Measurements from ENCODE around the gene LUZP4. TPM values are rescaled to one million over a fixed set of nuclear protein-coding genes. Genes with fewer than 3 reads are reported as not detected.

LUZP4 gene, protein sequence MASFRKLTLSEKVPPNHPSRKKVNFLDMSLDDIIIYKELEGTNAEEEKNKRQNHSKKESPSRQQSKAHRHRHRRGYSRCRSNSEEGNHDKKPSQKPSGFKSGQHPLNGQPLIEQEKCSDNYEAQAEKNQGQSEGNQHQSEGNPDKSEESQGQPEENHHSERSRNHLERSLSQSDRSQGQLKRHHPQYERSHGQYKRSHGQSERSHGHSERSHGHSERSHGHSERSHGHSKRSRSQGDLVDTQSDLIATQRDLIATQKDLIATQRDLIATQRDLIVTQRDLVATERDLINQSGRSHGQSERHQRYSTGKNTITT
- total RNA-seq: not detected

DNA sequence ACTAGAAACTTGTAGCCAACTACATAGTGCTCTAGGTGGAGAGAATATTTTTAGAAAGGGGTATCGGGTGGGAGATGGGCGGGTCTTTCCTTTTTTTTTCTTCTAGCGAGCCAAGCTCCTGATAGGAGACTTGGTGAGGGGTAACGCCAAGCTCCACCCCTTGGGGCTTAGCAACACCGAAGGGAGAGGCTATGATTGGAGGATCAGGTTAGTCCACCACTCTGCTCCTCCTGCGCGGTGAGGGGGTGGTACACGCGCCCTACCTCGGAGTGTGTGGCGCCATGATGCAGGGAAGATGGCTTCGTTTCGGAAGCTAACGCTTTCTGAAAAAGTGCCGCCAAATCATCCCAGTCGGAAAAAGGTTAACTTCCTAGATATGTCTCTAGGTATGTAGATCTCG lies at the start of gene LUZP4:
Gene LUZP4 (plus strand): TSS at position 251 of the 400 bp plus-strand sequence. CDS start 45 bp downstream, at position 296.
- WGBS, 2 donors: 87 to 90% methylated on average over 2 to 17 of the region's 17 CpGs
- intact Hi-C loops (cut with DNase I): no loop called here

DNA sequence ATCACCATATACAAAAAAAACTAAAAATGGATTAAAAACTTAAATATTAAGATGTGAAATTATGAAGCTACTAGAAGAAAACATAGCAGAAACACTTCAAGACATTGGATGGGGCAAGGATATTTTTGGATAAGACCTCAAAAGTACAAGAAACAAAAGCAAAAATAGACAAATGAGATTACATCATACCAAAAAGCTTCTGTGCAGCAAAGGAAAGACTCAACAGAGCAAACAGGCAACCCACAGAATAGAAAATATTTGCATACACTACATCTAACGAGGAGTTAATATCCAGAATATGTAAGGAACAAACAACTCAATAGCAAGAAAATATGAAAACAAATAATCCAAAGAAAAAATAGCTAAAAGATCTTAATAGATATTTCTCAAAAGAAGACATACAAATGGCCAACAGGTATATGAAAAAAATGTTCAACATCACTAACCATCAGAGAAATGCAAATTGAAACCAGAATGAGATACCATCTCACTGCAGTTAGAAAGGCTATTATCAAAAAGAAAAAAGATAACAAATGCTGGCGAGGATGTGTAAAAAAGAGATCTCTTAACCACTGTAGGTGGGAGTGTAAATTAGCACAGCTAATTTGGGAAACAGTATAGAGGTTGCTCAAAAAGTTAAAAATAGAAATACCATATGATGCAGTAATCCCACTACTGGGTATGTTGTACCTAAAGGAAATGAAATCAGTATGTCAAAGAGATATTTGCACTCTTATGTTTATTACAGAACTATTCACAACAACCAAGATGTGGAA lies 37.9 kb upstream of the LUZP4 start:
- no peak for TF ChIP-seq POLR2A (IDR thresholded peaks at IDR 0.05)
- TF ChIP-seq, protein P1, sequence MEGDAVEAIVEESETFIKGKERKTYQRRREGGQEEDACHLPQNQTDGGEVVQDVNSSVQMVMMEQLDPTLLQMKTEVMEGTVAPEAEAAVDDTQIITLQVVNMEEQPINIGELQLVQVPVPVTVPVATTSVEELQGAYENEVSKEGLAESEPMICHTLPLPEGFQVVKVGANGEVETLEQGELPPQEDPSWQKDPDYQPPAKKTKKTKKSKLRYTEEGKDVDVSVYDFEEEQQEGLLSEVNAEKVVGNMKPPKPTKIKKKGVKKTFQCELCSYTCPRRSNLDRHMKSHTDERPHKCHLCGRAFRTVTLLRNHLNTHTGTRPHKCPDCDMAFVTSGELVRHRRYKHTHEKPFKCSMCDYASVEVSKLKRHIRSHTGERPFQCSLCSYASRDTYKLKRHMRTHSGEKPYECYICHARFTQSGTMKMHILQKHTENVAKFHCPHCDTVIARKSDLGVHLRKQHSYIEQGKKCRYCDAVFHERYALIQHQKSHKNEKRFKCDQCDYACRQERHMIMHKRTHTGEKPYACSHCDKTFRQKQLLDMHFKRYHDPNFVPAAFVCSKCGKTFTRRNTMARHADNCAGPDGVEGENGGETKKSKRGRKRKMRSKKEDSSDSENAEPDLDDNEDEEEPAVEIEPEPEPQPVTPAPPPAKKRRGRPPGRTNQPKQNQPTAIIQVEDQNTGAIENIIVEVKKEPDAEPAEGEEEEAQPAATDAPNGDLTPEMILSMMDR (IDR thresholded peaks at IDR 0.05): no peak
- no peak overlapping the region for H3K4me3 ChIP-seq
- H3K9me3 ChIP-seq: no peaks in the 10 kb centered on the region
- H3K36me3 ChIP-seq: no peaks in the 10 kb centered on the region
- intact Hi-C loops (cut with DNase I): no loop called here
- no peaks in the 10 kb centered on the region for H3K27me3 ChIP-seq
- H3K27ac ChIP-seq: no peak overlapping the region
- DNase-seq: no peak
- 47 to 71% methylated on average over 2 of the region's 2 CpGs for WGBS, 2 donors
- H3K4me1 ChIP-seq: no peaks in the 10 kb centered on the region

More for the DNA sequence above, at the start of gene LUZP4:
- Histone ChIP-seq H3K9me3 (no peaks in the 10 kb centered on the region), H3K4me1 (no peaks in the 10 kb centered on the region), H3K27ac (no peak within 1 kb of the TSS), H3K27me3 (no peaks in the 10 kb centered on the region), H3K36me3 (no peaks in the 10 kb centered on the region), H3K4me3 (no peak within 1 kb of the TSS)
- no peak for DNase-seq
- TF ChIP-seq, protein P1 (IDR thresholded peaks at IDR 0.05): no peak
- no peak for TF ChIP-seq POLR2A (IDR thresholded peaks at IDR 0.05)

DNA sequence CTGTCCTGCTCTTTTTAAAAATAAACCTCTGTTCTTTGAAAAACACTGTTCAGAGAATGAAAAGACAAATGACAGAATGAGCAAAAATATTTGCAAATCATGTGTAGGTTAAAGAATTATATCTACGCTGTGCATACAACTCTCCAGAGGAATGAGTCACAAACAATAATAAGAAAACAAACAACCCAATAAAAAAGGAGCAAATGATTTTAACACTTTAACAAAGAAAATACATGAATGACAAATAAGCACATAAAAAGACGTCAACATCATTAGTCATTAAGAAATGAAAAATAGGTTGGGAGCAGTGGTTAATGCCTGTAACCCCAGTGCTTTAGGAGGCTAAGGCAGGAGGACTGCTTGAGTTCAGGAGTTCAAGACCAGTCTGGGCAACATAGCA lies 34.5 kb upstream of the LUZP4 start:
- no peak overlapping the region for H3K27ac ChIP-seq

DNA sequence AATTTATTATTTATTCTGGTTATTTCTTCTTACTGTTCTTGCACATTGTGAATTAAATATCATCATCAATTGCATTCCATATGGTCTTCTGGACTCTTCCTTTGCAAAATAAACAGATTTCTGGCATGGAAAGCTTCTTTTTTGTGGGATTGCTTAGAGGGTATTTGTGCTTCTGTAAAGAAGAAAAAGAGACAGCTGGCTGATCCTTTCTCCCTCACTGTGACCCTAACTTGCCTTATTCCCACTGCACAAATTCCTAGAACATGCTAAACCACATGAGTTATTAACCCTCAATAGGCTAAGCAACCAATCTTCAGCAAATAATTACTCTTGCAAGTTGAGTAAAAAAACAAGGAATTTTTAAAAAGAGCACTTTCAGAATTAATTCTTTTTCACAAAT lies 31.8 kb upstream of the LUZP4 start:
- Histone ChIP-seq H3K4me1 (no peaks in the 10 kb centered on the region), H3K4me3 (no peak overlapping the region), H3K36me3 (no peaks in the 10 kb centered on the region), H3K9me3 (no peaks in the 10 kb centered on the region), H3K27ac (no peak overlapping the region), H3K27me3 (no peaks in the 10 kb centered on the region)
- intact Hi-C loops (cut with DNase I): no loop called here
- TF ChIP-seq, protein P1 (IDR thresholded peaks at IDR 0.05): no peak
- TF ChIP-seq POLR2A (IDR thresholded peaks at IDR 0.05): no peak
- no peak for DNase-seq

More for the DNA sequence above, 34.5 kb upstream of the LUZP4 start:
- no peaks in the 10 kb centered on the region for H3K27me3 ChIP-seq
- no peaks in the 10 kb centered on the region for H3K9me3 ChIP-seq
- TF ChIP-seq, protein P1 (IDR thresholded peaks at IDR 0.05): no peak
- no peak for TF ChIP-seq POLR2A (IDR thresholded peaks at IDR 0.05)
- H3K36me3 ChIP-seq: no peaks in the 10 kb centered on the region
- H3K4me1 ChIP-seq: no peaks in the 10 kb centered on the region
- H3K4me3 ChIP-seq: no peak overlapping the region
- WGBS, 2 donors: 40 to 67% methylated on average over 2 of the region's 2 CpGs
- DNase-seq: no peak
- intact Hi-C loops (cut with DNase I): no loop called here

DNA sequence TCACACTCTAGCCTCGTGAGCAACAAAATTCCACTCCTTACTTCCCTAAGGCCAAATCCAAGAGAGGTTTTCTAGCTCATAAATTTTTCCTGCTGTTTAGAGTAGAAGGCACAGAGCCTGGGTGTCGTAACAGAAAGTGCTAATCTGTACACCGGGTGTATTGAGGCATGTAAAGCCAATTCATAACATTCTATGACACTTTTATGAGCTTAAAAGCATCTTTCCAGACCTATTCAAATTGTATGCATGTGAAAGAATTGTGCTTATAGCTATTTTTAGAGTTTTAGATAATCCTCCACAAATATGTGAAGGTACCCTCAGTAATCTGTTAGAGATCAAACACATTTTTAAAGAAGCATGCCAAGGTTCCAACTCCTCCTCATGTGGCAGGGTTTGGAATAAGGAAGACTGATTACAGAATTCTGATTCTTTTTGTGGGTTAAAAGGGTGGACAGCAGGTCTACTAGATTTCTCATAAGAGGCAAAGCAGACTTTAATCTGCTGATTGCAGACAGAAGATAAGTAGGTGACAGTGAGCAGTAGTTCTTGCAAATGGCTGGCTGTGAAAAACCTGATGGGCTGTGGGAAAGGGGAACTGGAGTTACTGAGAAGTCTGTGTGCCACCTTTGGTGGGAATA lies 30.2 kb upstream of the LUZP4 start:
- intact Hi-C loops (cut with DNase I): no loop called here
- WGBS, 2 donors: 33 to 54% methylated on average over 1 to 3 of the region's 3 CpGs
- TF ChIP-seq POLR2A (IDR thresholded peaks at IDR 0.05): no peak
- TF ChIP-seq, protein P1 (IDR thresholded peaks at IDR 0.05): no peak

More for the DNA sequence above, 30.2 kb upstream of the LUZP4 start:
- Histone ChIP-seq H3K9me3 (no peaks in the 10 kb centered on the region), H3K4me3 (no peak overlapping the region), H3K36me3 (no peaks in the 10 kb centered on the region), H3K4me1 (no peaks in the 10 kb centered on the region), H3K27me3 (no peaks in the 10 kb centered on the region), H3K27ac (no peak overlapping the region)
- DNase-seq: no peak
